ENCODE results near the gene HLA-DQA1.
A peak's percentile ranks its signal among the peaks of the same experiment; 100 is the strongest.
"Not testable (repeated sequence)": the region's sequence is repeated elsewhere in the genome, so short reads cannot be mapped to it uniquely, and the experiment has no call there.

The HLA-DQA1 gene

GRCh38 chr6:32637219-32637880 lies at the start of gene HLA-DQA1:
Gene HLA-DQA1, plus strand, starts transcription at chr6:32637406. Its CDS starts 53 bp downstream, at chr6:32637459.
- FAIRE-seq (no peak), DNase-seq (ENCODE audit: low spot score) (no peak)

GRCh38 chr6:32588156-32588555 lies 49.0 kb upstream of the HLA-DQA1 start:
- FAIRE-seq: no peak
- no peak for DNase-seq (ENCODE audit: low spot score)

- no peak for DNase-seq (ENCODE audit: low spot score)
Measured at GRCh38 chr6:32589596-32590449, 47.4 kb upstream of the HLA-DQA1 start, which contains the start of gene HLA-DRB1. Gene HLA-DRB1, minus strand, starts transcription at chr6:32589848. Its CDS starts 106 bp downstream, at chr6:32589742.

GRCh38 chr6:32590713-32591112 lies 46.5 kb upstream of the HLA-DQA1 start:
- FAIRE-seq; DNase-seq (ENCODE audit: low spot score): not testable (repeated sequence)

More at GRCh38 chr6:32589596-32590449, 47.4 kb upstream of the HLA-DQA1 start, which contains the start of gene HLA-DRB1:
- FAIRE-seq: no peak

GRCh38 chr6:32597024-32597423 lies 40.2 kb upstream of the HLA-DQA1 start:
- no peak for DNase-seq (ENCODE audit: low spot score)
- FAIRE-seq: no peak

GRCh38 chr6:32602383-32602782 lies 34.8 kb upstream of the HLA-DQA1 start:
- no peak for FAIRE-seq
- DNase-seq (ENCODE audit: low spot score): no peak

GRCh38 chr6:32603222-32603621 lies 34.0 kb upstream of the HLA-DQA1 start:
- no peak for FAIRE-seq
- no peak for DNase-seq (ENCODE audit: low spot score)

GRCh38 chr6:32603888-32604287 lies 33.3 kb upstream of the HLA-DQA1 start:
- FAIRE-seq (no peak), DNase-seq (ENCODE audit: low spot score) (no peak)

GRCh38 chr6:32604434-32604877 lies 32.8 kb upstream of the HLA-DQA1 start:
- DNase-seq (ENCODE audit: low spot score) (no peak), FAIRE-seq (no peak)

- FAIRE-seq (no peak), DNase-seq (ENCODE audit: low spot score) (no peak)
Measured at GRCh38 chr6:32607263-32607987, 29.8 kb upstream of the HLA-DQA1 start.

GRCh38 chr6:32607988-32608298 lies 29.3 kb upstream of the HLA-DQA1 start:
- FAIRE-seq (no peak), DNase-seq (ENCODE audit: low spot score) (no peak)

GRCh38 chr6:32608362-32608761 lies 28.8 kb upstream of the HLA-DQA1 start:
- DNase-seq (ENCODE audit: low spot score) (no peak), FAIRE-seq (no peak)

- DNase-seq (ENCODE audit: low spot score): no peak
- FAIRE-seq: no peak
Measured at GRCh38 chr6:32609391-32609730, 27.8 kb upstream of the HLA-DQA1 start.

GRCh38 chr6:32609731-32610640 lies 27.2 kb upstream of the HLA-DQA1 start:
- peak; percentile 91 for FAIRE-seq
- peak; percentile 91 for DNase-seq (ENCODE audit: low spot score)

GRCh38 chr6:32610682-32611296 lies 26.4 kb upstream of the HLA-DQA1 start:
- FAIRE-seq (no peak), DNase-seq (ENCODE audit: low spot score) (no peak)

GRCh38 chr6:32613475-32613874 lies 23.7 kb upstream of the HLA-DQA1 start:
- no peak for FAIRE-seq
- DNase-seq (ENCODE audit: low spot score): no peak

GRCh38 chr6:32614366-32615081 lies 22.7 kb upstream of the HLA-DQA1 start:
- FAIRE-seq (no peak), DNase-seq (ENCODE audit: low spot score) (no peak)

GRCh38 chr6:32615885-32616532 lies 21.2 kb upstream of the HLA-DQA1 start:
- FAIRE-seq (no peak), DNase-seq (ENCODE audit: low spot score) (no peak)

GRCh38 chr6:32617751-32618150 lies 19.5 kb upstream of the HLA-DQA1 start:
- FAIRE-seq: no peak
- no peak for DNase-seq (ENCODE audit: low spot score)
